ENCODE data around the gene PIP4K2B.

DNA sequence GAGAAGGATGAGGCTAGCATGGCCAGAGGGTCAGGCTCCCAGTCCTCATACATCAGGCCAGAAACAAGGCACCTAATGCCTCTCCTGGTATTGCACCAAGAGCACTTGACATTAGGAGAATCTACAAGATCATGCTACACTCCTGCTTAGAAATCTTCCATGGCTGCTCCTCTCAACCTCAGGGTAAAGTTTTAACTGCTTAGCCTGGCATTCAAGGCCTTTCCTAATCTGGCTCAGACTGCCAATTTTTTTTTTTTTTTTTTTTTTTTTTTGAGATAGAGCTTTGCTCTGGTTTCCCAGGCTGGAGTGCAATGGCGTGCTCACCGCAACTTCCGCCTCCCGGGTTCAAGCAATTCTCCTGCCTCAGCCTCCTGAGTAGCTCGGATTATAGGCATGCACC is 8.2 kb downstream of the PIP4K2B start:
- TF ChIP-seq, protein P1, sequence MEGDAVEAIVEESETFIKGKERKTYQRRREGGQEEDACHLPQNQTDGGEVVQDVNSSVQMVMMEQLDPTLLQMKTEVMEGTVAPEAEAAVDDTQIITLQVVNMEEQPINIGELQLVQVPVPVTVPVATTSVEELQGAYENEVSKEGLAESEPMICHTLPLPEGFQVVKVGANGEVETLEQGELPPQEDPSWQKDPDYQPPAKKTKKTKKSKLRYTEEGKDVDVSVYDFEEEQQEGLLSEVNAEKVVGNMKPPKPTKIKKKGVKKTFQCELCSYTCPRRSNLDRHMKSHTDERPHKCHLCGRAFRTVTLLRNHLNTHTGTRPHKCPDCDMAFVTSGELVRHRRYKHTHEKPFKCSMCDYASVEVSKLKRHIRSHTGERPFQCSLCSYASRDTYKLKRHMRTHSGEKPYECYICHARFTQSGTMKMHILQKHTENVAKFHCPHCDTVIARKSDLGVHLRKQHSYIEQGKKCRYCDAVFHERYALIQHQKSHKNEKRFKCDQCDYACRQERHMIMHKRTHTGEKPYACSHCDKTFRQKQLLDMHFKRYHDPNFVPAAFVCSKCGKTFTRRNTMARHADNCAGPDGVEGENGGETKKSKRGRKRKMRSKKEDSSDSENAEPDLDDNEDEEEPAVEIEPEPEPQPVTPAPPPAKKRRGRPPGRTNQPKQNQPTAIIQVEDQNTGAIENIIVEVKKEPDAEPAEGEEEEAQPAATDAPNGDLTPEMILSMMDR (IDR thresholded peaks at IDR 0.05) = no peak
- no peak for TF ChIP-seq POLR2AphosphoS5 (IDR thresholded peaks at IDR 0.05)
